Stimulated activated CD8-positive, alpha-beta memory T cell treated with anti-CD3 and anti-CD28 coated beads, Interleukin-7, amount 100 ng/mL, for 24 hours (primary cell): Measurements from ENCODE around the gene KIF3A.

Experiments
- DNase-seq: peaks from one replicate; pipeline ENCODE4 v3.0.0-alpha.2; 2020; ENCODE audit warnings: low read depth

Gene KIF3A

DNA sequence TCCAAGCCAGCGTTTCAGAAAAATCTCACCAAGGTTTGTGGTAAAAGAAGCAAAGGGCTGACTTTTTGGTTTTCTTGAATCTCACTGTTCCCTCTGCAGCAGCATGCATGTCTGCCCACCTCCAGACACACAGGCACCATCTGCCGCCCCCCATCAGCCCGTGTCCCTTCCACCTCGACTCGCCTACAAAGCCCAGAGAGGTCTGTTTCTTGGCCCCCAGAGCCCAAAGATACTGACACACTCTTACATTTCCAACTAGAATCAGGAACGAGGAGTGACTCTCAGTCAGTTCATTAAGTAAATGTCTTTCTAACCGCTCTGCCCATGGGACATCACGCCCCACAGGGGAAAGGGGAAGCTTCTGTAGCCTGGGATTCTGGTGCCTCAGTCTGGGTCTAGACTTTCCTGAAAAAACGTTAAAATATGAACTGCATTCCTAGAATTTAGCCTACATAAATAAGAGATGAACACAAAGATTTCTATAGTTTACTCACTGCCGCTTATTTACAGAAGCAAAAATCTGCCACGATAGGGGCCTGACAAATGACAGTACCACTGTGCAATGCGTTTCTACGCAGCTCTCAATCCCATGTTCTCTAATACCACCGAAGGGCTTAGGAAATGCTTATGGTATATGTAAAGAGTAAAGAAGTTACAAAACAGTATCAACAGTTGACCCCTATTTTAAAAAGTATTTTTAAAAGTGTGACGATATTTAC is 59.5 kb downstream of the KIF3A start:
- DNase-seq, result no peak

DNA sequence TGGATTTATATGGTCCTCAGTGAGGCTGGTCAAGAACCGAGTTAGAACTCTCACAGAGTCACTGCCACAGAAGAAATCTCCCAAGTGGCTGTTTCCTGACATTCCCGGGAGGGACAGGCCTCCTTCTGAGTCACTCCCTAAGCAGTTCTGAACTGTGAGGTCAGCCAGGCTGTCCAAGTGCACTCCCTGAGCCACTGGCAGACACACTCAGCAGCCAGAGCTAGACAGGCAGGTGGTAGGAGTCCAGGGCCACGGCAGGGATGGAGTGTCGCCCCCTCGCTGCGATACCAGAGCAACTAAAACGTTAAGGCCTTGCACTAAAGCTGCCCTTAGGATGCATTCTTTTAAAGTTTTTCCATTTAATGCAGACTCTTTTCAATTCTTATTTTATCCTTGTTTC is 60.2 kb downstream of the KIF3A start:
- no peak for DNase-seq

DNA sequence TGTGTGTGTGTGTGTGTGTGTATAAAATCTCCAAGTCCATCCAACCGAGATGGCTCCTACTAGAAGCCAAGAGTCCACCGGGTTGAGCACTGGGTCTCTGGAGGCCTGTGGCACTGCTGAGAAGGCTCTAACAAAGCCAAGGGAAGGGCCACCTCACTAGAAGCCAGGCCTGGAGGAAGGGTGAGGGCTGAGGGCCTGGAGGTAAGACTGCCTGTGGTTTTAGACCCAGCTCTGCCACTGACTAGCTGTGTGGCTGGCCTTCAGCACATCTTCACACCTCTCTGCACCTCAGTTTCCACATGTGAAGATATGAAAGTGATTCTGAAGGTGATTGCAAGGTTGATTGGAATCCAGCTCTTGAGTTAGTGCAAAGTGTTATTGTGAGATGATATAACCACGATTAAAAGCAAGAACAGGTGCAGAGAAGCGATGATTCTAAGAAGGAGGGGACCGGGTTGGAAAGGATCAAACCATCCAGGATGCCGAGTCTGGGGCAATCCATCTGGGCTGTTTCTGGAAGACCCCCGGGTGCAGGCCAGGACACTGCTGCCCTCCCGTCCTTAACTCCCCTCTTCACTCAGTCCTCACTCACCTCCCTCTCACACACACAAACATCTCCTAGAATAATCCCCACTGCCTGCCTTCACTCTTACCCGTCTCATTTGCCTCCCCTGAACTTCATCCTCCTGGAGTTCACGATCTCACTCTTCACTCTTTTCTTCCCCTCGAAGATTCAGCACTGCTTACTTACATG is 61.2 kb downstream of the KIF3A start:
- no peak for DNase-seq

DNA sequence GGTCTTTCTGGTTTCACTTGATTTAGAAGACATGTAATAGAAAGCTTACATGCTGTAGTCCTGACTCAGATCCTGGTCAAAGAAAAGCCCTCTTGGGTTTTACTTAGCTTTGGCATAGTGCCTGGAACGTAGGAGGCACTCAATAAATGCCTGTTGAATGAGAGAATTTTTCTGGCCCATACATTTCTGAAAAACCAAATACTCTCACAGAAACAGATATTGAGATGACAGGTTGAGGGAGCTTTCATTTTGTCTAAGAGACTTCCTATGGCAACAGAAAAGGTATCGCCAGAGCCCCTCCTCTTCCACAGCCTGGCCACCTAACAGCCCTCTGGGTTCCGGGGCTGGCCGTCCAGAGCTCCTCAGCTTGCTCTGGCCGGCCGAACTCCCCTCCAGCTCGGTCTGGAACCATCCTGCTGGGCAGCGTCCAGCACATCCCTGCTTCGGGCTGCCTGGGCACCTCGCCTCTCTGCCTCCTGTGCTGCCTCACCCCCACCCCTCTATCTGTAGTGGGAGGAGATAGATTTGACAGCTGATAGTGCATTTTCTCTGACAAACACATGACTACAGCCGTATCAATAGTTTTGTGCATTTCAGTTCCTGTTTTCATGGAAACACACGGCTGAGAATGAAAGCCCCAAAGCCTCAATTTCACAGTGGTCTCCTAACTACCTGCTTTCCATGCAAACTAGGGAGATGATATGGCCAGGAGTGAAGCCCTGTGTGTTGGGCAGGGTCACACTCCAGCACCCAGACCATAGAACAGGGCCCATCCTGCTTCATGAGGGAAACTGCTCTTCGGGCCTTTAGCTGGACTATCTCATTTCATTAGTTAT is 62.5 kb downstream of the KIF3A start:
- DNase-seq, result no peak

DNA sequence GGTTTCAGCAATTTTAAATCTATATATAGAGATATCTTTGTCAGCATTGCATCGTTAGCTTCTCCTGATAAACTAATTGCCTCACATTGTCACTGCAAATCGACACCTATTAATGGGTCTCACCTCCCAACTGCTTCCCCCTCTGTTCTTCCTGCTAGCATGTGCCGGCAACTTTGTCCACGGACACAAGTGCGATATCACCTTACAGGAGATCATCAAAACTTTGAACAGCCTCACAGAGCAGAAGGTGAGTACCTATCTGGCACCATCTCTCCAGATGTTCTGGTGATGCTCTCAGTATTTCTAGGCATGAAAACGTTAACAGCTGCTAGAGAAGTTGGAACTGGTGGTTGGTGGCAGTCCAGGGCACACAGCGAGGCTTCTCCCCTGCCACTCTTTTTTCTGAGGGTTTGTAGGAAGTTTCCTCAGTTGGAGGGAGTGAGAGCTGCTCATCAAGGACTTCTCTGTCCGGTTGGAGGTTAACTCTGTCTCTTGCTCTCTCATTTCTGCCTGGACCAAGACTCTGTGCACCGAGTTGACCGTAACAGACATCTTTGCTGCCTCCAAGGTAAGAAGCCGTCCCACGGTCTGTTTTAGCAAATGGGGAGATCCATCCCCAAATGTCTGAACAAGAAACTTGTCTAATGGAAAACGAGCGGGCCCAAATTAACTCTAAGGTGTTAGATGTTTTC is 63.3 kb downstream of the KIF3A start, which contains the start of gene IL4:
TSS of gene IL4 (plus strand) at position 51 of the 692 bp plus-strand sequence. CDS start at position 113, 62 bp downstream.
- DNase-seq, result no peak

DNA sequence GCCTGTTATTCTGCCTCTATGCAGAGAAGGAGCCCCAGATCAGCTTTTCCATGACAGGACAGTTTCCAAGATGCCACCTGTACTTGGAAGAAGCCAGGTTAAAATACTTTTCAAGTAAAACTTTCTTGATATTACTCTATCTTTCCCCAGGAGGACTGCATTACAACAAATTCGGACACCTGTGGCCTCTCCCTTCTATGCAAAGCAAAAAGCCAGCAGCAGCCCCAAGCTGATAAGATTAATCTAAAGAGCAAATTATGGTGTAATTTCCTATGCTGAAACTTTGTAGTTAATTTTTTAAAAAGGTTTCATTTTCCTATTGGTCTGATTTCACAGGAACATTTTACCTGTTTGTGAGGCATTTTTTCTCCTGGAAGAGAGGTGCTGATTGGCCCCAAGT is 63.9 kb downstream of the KIF3A start:
- no peak for DNase-seq

DNA sequence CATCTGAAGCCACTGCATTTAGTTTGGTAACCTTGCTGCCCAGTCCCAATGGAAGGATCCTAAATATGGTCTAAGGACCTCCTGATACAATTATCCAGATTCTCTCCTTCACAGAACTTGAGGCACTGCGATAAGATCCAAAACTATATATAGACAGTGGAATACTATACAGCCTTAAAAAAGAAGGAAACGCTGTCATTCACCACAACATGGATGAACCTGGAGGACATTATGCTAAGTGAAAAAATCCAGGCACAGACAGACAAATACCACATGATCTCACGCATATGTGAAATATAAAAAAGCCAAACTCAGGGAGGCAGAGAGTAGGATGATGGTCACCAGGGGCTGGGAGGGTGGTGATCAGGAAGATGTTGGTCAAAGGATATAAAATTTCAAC is 66.3 kb downstream of the KIF3A start:
- no peak for DNase-seq

DNA sequence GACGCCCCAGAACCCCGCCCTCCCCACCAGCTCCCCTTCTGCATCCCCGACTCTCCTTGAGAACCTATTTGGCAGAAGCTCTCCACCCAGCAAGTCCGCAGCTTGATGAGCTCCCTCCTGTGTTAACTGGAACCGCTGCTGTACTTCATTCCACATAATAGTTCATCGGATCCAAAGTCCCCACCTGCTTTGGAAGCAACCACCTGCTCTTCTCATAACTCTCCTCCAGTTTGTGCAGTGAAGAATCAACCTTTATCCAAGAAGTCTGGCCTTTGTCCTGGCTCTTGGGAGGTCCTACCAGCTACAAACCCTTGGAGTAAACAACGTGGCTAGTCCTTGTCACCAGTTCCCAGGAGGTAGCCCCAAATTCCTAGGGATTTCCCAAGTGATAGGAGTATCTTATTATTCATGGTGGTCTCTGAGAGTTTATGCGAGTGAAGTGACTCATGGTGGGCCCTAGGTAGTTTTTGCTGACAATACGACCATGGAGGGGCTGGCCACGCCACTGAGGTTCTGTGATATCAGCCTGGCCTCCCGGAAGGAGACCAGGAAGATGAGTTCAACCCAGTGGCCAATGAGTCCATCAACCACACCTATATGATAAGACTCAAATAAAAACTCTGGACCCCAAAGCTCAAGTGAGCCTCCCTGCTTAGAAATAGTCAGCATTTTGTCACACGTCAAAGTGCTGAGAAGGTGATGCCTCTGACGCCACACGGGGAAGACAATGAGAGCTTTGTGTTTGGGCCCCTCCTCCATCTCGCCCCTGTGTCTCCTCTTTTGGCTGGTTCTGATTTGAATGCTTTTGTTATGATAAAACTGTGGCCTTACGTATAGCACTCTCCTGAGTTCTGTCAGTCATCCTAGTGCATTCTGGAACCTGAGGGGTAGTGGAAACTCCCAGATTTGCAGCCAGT is 67.1 kb downstream of the KIF3A start:
- no peak for DNase-seq

DNA sequence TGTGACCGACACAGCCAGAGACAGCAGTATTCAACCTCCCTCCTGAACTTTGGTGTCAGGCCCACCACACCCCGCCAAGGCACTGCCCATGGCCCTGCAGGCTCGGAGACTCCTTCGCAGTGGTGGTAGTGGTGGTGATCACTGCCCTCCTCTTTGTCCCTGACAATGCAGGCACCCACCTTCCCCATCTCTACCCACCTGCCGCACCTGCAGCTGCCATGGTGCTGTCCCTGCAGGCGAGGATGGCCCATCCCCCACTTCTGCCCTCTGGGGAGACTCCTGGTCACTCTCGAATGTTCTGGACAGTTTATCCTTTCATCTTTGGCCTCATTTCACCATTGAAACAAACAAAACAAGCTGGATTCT is 67.9 kb downstream of the KIF3A start:
- DNase-seq, result no peak

DNA sequence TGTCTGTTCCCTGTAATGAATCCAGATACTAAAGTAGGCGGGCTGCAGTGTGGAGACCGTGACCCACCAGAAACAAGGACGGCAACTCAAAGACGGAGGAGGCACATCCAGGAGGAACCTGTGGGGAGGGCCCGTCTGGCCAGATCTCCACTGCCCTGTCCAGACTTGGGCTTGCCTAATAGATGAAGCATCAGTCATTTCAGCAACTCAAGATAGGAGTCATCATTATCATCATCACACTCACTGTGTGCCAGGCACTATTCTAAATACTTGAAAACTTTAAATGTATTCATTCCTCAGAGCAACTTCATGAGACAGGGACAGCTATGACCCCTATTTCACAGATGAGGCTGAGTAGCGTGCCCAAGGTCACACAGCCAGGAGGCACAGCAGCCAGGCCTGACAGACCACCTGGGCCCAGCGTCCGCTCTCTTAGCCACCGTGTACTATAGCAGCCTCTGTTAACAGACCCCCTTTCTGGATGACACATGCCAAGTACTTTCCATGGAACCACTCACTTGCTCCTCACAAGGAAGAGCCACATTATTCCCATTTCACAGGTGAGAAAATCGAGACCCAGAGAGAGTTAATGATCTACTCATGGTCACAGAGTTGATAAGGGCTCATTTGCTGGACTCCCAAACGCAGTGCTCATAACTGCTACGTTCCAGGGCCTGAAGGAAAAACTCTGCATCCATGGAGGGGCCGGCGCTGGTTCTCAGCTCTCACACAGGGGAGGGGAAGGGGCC is 68.5 kb downstream of the KIF3A start:
- DNase-seq, result no peak

DNA sequence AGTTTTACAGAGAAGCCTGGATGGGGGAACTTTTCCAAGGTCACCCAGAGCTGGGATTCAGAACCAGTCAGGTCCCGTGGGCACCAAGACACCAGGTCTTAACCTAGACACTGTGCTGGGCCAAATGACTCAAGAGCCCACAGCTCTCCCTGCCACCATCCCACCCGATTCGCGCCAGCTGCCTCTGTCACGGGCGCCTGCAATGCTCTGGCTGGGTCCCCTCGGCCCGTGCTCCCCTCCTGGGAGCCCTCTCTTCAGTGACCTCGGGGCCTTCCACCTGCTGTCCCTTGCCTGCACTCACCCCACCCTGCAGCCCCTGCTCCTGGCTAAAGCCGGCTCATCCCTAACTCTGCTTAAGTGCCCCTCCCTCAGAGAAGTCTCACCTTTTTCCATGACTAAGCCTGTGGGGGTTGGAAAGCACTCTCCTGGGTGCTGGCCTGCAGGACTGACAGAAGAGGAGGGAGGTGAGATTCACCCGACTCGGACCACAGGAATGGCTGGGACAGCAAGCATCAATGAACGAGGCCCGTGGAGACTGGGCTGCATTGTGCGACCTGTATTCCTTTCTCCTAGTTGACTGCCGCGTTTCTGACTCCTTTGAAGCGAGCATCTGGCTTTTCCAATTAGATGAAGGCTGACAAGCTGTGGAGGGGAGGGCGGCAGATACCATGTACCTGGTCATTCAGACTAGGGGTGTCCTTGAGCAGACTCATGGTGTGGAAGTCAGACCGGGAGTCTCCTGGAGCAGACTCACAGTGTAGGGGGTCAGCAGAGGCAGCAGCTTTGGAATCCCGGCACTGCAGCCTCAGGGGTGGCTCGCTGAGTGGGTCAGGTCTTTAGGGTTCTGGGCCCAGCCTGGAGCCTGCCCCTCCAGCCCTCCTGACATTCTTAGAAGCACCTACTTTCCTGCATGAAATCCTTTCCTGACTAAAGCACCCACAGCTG is 69.3 kb downstream of the KIF3A start:
- no peak for DNase-seq

DNA sequence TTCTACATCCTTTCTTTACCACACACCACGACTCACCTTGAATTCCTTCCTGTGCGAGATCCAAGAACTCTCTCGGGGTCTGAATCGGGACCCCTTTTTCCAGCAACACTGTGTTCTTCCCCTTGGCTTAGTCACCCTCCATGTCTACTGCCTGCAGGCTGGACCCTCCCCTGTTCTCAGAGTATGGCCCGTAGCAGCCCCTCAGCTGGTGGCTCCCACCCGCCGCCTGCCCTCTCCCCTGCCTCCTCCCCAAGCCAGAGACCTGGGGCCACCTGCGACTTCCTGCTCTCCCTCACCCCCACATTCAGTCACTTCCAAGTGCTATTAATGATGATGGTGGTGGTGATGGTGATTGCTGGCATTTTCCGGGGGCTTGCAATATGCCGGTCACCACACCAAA is 70.0 kb downstream of the KIF3A start:
- DNase-seq, result no peak

DNA sequence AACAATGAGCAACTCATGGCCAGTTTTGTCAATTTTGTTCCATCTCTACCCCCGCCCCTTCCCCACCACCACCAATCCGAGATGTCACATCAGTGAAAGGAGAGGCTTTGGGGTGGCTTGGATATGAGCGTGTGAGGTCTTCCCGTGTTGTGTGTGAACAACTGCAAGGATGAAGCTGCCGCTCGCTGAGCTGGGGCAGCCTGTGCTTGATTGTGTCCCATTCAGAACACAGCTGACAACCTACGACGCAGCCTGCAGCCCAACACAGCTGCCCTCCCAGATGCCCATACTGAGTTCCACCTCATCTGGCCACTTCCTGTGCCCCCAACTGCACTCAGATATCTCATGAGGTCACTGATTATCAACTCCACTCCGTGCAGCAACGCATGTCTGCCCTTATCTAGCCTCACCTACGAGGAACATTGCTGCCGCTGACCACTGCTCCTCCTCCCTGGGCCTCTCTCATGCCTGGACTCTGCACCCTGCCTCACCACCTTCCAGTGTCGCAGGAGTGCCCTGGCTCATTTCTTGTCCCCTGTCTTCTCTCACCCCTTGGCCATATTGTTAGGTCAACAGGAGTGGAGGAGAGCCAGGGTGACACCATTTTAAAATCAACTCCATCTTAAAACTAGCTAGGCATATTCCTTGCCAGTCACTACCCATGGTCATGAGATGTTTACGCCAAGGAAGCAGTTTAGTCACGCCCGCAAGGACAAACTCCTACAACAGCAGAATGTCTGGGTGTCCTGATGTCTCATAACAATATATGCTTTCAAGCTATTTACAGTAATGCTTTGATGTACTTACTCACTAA is 70.8 kb downstream of the KIF3A start:
- DNase-seq, result no peak

DNA sequence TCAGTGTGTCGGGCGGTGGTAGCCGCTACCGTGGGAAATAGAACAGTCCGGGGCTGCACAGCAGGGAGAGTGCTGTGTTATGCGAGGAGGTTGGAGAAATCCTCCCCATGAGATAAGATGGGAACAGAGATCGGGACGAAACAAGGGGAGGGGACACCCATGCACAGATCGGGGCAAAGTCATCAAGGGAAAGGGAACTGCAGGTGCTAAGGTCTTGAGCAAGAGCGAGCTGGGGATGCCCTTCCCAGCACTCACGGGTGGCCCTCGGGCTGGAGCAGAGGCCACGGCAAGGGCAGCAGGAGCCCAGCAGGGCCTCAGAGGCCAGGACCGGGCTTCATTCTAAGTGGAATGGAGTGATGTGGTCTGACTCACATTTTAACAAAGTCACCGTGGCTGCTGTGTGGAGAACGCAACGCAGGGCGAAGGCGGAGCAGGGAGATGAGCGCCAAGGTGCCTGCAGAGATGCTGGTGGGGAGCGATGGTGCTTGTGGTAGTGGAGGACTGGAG is 71.7 kb downstream of the KIF3A start:
- DNase-seq, result no peak

DNA sequence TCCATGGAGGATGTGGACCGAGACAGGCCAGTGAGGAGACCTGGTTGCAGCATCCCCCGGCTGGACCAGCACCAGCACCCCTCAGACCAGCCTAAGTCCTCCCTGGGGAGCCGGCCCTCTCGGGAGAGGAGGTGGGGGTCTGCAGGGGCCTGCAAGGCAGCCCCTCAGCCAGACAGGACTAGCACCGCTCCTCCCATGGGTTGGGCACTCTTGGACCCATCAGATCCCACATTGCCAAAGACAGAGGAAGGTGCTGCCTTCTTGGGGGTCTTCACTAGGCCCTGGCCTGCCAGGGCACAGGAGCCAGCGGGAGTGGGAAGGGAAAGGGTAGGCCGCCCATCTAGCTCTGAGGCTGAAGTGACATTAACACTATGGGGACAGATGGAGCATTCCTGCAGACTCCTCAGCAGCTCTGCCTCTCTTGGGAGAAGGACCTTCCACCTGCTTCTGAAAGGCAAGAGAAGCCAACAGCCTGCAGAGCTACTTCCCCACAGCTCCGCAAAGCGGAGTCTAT is 72.6 kb downstream of the KIF3A start:
- no peak for DNase-seq

DNA sequence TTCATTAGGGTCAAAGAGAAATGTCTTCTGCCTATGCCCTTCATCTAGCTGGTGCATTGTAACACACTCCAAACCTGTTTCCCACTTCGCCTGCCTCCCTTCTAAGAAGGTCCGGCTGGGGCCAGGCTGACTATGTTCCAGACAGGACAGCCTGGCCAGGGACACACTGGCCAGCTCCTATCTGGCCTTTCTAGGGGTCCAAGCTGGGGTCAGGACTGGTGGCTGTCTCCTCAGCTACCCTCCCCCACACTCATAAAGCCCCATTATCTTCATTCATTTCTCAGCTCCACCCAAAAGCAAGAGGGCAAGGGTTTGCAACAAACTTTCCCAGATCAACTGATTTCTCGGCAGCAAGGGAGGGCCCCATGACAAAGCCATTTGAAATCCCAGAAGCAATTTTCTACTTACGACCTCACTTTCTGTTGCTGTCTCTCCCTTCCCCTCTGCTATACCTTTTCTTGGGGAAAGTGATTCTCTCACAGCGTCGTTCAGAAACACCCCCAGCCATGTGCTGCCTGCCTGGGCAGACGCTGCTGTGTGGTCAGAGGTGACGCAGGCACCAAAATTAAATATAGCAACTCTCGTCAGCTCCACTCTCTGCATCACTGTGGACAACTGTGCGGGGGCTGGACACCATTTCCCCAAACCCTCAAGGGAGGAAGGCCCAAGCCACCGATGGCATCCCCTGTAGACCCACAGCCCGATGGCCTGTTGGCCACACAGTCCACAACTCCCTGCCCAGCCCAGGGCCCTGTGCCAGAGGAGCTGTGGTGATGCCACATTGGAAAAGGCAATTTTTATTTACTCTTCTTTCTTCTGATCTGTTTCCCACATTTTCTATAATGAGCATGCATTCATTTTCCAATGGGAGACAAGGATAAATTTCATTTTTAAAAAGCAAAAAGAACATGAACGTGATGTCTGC is 73.3 kb downstream of the KIF3A start:
- no peak for DNase-seq
